Sigmoid colon (tissue), 7 donors: ENCODE measurements around the gene GABRR2. TPM values are rescaled to one million over a fixed set of nuclear protein-coding genes. Genes with fewer than 3 reads are reported as not detected.

Experiments used
- DNase-seq: peaks from one replicate; pipeline ENCODE4 v3.0.0-alpha.2; 2019
- H3K27ac ChIP-seq, 4 donors: fragments of 200-600 bp; sonication (generic); one replicate each; pipeline ENCODE4 v1.5.1; 2016 to 2019; ENCODE audit warnings: mild to moderate bottlenecking in 1 of 4
- H3K27me3 ChIP-seq, 3 donors: fragments of 200-600 bp; sonication (generic); one replicate each; pipeline ENCODE4 v1.5.1; 2019; ENCODE audit warnings: mild to moderate bottlenecking in 1 of 3
- H3K36me3 ChIP-seq, 4 donors: fragments of 200-600 bp; sonication (generic); one replicate each; pipeline ENCODE4 v1.5.1; 2016 to 2019
- H3K4me1 ChIP-seq, 4 donors: fragments of 200-600 bp; sonication (generic); one replicate each; pipeline ENCODE4 v1.5.1; 2017 to 2019
- H3K4me3 ChIP-seq, 4 donors: fragments of 200-600 bp; sonication (generic); one replicate each; pipeline ENCODE4 v1.5.1; 2017 to 2019; ENCODE audit warnings: mild to moderate bottlenecking in 2 of 4, moderate library complexity in 1 of 4
- H3K9me3 ChIP-seq, 4 donors: fragments of 200-600 bp in 3 of 4; sonication (generic) in 3 of 4; one replicate each; pipeline versions ENCODE4 v1.5.1 to v1.6.1; 2013 to 2019
- EP300 ChIP-seq, 4 donors: sonication (generic); formaldehyde crosslinking; IDR thresholded peaks; one replicate each; pipeline ENCODE4 v1.6.1; 2017; ENCODE audit warnings: antibody characterized with exemption in 4 of 4
- POLR2A ChIP-seq, 2 donors: fragments of 450-650 bp; IDR thresholded peaks; one replicate each; pipeline ENCODE4 v1.6.1; 2016; ENCODE audit warnings: antibody characterized with exemption in 2 of 2, mild to moderate bottlenecking in 2 of 2, moderate library complexity in 2 of 2
- POLR2AphosphoS5 ChIP-seq, 4 donors: sonication (generic); formaldehyde crosslinking; IDR thresholded peaks; one replicate each; pipeline ENCODE4 v1.6.1; 2017; ENCODE audit warnings: antibody characterized with exemption in 4 of 4
- WGBS, 2 donors: extraction: QIAGEN DNeasy Blood & Tissue Kit; methylation state at CpG; one replicate each; pipeline ENCODE4 v1.1.7; 2013; 5-methylcytosine and 5-hydroxymethylcytosine counted together
- intact Hi-C: fragments of 100-400 bp; cut with DNase I; formaldehyde crosslinking; loops from one replicate; pipeline ENCODE4 v1.15.1; 2023
- polyA plus RNA-seq, 3 donors: library from polyadenylated mRNA; stranded (reverse); fragments of 200-250 nt; gene quantifications; one replicate each; pipeline ENCODE4 v1.2.3, GENCODE V29; 2013
- total RNA-seq, 4 donors: library from RNA; depleted of rRNA; stranded (reverse); fragments of >200 nt; gene quantifications; one replicate each; pipeline ENCODE4 v1.1.0, GENCODE V29; 2016
- TF ChIP-seq, protein P1 (sequence below), 4 experiments: fragments of 450-650 bp in 3 of 4; fragments of 200-600 bp in 1 of 4; IDR thresholded peaks; one replicate each; pipeline ENCODE4 v1.5.1; 2016 to 2019; ENCODE audit warnings: antibody characterized with exemption in 4 of 4, mild to moderate bottlenecking in 3 of 4, moderate library complexity in 2 of 4
- donor health status: healthy with polysubstance abuse.
- donor health status: Bipolar disorder and iron deficiency.
- donor health status: healthy.

The GABRR2 gene
- total RNA-seq (1 to 10 TPM in 2 of 4 donors, under 1 TPM in 2; 0.36 to 2.8 (median 1.2) TPM), polyA plus RNA-seq (under 1 TPM in 1 of 3 donors, not detected in 2; 0.52 TPM)

GRCh38 chr6:89315249-89315885 is at the start of gene GABRR2:
Gene GABRR2 (minus strand): TSS chr6:89315299. CDS start chr6:89315165, 134 bp downstream.
- Histone ChIP-seq H3K36me3 (no peaks in the 10 kb centered on the region), H3K9me3 (no peaks in the 10 kb centered on the region), H3K27me3 (no peaks in the 10 kb centered on the region), H3K27ac (no peak within 1 kb of the TSS), H3K4me3 (no peak within 1 kb of the TSS), H3K4me1 (peaks cover 0 to 25% (median 23%) of the 10 kb centered on the region in 4 donors)
- no peak for DNase-seq
- WGBS, 2 donors, result 95 to 96% methylated on average over 6 of the region's 6 CpGs
- no peak for TF ChIP-seq POLR2A (IDR thresholded peaks at IDR 0.05)
- TF ChIP-seq, protein P1, sequence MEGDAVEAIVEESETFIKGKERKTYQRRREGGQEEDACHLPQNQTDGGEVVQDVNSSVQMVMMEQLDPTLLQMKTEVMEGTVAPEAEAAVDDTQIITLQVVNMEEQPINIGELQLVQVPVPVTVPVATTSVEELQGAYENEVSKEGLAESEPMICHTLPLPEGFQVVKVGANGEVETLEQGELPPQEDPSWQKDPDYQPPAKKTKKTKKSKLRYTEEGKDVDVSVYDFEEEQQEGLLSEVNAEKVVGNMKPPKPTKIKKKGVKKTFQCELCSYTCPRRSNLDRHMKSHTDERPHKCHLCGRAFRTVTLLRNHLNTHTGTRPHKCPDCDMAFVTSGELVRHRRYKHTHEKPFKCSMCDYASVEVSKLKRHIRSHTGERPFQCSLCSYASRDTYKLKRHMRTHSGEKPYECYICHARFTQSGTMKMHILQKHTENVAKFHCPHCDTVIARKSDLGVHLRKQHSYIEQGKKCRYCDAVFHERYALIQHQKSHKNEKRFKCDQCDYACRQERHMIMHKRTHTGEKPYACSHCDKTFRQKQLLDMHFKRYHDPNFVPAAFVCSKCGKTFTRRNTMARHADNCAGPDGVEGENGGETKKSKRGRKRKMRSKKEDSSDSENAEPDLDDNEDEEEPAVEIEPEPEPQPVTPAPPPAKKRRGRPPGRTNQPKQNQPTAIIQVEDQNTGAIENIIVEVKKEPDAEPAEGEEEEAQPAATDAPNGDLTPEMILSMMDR (IDR thresholded peaks at IDR 0.05), result no peak
- TF ChIP-seq POLR2AphosphoS5 (IDR thresholded peaks at IDR 0.05), result no peak
- no peak for TF ChIP-seq EP300 (IDR thresholded peaks at IDR 0.05)
- intact Hi-C loops, result no loop called here

DNA sequence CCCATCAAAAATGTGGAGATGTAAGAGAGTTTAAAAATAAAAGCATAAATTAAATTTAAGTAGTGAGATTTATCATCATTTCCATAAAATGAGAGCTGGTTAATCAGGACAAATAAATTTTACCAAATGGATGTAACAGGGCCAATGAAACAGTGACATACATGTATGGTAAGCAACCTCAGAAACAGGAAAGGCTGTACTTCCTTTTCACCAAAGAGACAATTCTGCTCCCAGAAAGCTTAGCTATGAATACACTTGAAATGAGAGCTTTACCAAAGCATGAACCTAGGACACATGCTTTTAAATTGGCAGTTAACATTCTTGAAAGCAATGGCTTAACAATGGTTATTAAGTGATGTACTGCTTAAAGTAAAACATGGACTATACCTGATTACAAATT is 49.5 kb upstream of the GABRR2 start:
- Histone ChIP-seq H3K4me3 (no peak overlapping the region), H3K27me3 (no peaks in the 10 kb centered on the region), H3K4me1 (peaks cover 0 to 14% (median 6%) of the 10 kb centered on the region in 4 donors), H3K27ac (no peak overlapping the region), H3K9me3 (no peaks in the 10 kb centered on the region), H3K36me3 (no peaks in the 10 kb centered on the region)
- TF ChIP-seq POLR2AphosphoS5 (IDR thresholded peaks at IDR 0.05) (no peak), EP300 (IDR thresholded peaks at IDR 0.05) (no peak), POLR2A (IDR thresholded peaks at IDR 0.05) (no peak)
- TF ChIP-seq, protein P1 (IDR thresholded peaks at IDR 0.05), result no peak
- DNase-seq, result no peak
- intact Hi-C loops, result no loop called here

- no peaks in the 10 kb centered on the region for H3K9me3 ChIP-seq
- TF ChIP-seq, protein P1 (IDR thresholded peaks at IDR 0.05), result no peak
- TF ChIP-seq EP300 (IDR thresholded peaks at IDR 0.05), result no peak
- no peak for TF ChIP-seq POLR2A (IDR thresholded peaks at IDR 0.05)
- no peak for TF ChIP-seq POLR2AphosphoS5 (IDR thresholded peaks at IDR 0.05)
- intact Hi-C loops, result no loop called here
- H3K4me1 ChIP-seq, result no peaks in the 10 kb centered on the region
- no peak overlapping the region for H3K4me3 ChIP-seq
- no peak overlapping the region for H3K27ac ChIP-seq
- no peak for DNase-seq
- no peaks in the 10 kb centered on the region for H3K27me3 ChIP-seq
- H3K36me3 ChIP-seq, result no peaks in the 10 kb centered on the region
- WGBS, 2 donors, result 73 to 84% methylated on average over 2 of the region's 2 CpGs
Observed at GRCh38 chr6:89361171-89361570, 46.1 kb upstream of the GABRR2 start.

GRCh38 chr6:89360415-89360999 is 45.4 kb upstream of the GABRR2 start:
- intact Hi-C loops, result no loop called here
- 87 to 95% methylated on average over 2 of the region's 2 CpGs for WGBS, 2 donors
- H3K4me1 ChIP-seq, result no peaks in the 10 kb centered on the region
- TF ChIP-seq, protein P1 (IDR thresholded peaks at IDR 0.05), result no peak
- no peak for TF ChIP-seq POLR2AphosphoS5 (IDR thresholded peaks at IDR 0.05)
- TF ChIP-seq POLR2A (IDR thresholded peaks at IDR 0.05), result no peak
- no peak for TF ChIP-seq EP300 (IDR thresholded peaks at IDR 0.05)
- H3K27ac ChIP-seq, result no peak overlapping the region
- no peaks in the 10 kb centered on the region for H3K36me3 ChIP-seq
- H3K27me3 ChIP-seq, result no peaks in the 10 kb centered on the region
- no peak overlapping the region for H3K4me3 ChIP-seq
- no peaks in the 10 kb centered on the region for H3K9me3 ChIP-seq
- no peak for DNase-seq
